Measurements from ENCODE around the gene ABCA12.
A peak's percentile ranks its signal among the peaks of the same experiment; 100 is the strongest.

ABCA12 gene

DNA sequence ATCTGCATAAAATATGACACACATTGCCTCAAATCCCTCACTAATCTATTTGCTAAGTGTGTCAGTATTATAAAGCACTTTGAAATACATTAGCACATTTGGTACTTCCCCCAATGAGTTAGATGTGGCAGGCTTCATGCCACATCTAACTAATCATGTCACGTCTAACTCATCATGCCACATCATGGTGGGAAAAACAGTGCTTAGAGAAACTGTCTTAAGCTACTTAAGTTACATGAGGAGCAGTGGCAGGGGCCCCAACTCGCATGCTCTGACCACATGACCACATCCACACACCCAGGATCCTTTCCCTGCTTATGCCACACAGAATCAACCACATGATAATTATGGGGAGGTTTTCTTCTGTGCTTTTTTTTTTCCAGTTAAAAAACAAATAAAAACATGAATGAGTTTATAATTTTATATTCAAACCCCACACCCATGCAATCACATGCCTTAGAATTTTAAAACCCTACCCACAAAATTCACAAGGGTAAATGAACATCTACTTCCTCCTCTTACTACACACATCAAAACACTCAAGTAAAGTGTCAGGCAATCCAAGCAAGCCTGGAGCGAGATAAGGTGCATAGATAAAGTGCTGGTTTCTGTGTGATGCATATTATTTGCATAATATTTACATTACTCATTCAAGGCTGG is 1.6 kb downstream of the ABCA12 start:
- DNase-seq (ENCODE audit: low read depth) = peak; percentile 26

DNA sequence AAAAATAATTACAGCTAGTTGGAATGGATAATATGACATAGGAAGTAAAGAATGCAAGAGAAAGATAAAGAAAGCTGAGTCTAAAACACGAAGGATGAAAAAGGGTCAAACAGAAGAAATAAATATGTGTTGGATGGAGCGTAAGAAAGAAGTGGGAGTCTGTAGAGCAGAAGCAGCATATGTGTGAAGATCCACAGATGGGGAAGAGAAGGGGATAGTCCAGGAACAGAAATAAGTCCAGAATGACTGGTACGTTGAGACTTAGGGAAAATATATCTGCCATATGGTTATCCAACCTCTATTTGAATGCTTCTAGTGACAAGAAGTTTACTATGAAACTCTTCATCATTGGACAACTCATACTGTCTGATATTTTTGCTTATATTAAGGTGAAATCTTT is 18.0 kb downstream of the ABCA12 start:
- no peak for DNase-seq (ENCODE audit: low read depth)

DNA sequence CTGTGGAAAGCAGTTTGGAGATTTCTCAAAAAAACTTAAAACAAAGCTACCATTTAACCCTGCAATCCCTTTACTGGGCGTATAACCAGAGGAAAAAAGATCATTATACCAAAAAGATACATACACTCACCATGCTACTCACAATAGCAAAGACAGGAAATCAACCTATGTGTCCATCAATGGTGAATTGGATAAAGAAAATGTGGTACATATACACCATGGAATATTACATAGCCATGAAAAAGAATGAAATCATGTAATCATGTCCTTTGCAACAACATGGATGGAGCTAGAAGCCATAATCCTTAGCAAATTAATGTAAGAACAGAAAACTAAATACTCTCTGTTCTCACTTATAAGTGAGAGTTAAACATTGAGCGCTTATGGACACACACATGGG is 18.6 kb downstream of the ABCA12 start:
- DNase-seq (ENCODE audit: low read depth) = no peak

DNA sequence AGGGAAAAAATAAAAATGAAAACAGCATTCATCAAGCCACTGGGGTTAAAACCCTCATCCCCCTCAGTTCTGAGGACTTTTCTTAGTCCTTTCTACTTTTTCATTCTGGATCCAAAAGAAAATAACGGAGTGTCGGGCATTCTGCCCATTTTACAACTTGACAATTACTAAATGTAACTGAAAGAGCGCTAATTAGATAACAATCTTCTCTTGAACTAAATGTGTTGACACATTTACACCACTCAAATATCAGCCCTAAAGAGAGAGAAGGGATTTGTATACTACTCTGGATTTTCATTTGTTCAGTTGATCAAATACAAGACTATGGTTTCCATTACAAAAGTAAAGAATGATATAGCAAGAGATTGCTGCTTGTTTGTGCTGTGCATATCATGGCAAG is 27.5 kb downstream of the ABCA12 start:
- no peak for DNase-seq (ENCODE audit: low read depth)

DNA sequence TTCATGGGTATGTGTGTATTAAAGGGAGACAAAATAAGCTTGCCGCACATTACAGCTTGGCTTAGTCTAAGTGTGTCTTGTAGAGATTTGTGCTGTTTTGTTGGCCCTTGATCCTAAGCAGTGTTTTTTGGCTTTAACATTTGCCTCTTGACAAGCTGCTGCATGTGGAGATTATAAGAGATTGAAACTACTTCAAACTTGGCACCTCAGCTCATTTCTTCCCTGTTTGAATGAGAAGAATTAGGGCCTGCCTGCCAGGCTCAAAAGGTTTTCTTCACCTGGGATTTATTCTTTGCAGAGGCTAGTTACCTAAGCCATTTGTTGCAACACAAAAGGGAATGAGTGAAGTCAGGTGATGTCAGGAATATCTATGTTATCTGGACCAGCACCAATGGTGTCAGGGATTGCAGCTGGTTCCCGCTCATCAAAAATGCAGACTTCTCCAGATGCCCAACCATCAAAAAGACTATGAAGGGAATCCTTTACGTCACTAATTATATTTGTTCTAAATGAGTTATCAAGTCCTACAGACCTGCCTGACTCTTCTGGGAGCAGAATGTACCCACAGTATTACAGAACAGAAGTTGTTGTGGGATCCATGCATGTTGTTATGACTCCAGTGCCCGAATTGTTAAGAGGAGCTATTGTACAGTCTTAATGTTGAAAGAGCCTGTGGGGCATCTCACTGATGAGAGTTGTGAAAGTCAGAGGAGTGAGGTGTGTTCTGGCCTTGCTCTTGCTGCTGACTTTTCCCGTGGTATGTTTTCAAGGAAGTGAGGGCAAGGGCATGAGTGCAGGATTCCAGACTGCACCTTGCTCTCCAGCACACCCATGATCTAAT is 31.0 kb downstream of the ABCA12 start:
- DNase-seq (ENCODE audit: low read depth) = no peak

DNA sequence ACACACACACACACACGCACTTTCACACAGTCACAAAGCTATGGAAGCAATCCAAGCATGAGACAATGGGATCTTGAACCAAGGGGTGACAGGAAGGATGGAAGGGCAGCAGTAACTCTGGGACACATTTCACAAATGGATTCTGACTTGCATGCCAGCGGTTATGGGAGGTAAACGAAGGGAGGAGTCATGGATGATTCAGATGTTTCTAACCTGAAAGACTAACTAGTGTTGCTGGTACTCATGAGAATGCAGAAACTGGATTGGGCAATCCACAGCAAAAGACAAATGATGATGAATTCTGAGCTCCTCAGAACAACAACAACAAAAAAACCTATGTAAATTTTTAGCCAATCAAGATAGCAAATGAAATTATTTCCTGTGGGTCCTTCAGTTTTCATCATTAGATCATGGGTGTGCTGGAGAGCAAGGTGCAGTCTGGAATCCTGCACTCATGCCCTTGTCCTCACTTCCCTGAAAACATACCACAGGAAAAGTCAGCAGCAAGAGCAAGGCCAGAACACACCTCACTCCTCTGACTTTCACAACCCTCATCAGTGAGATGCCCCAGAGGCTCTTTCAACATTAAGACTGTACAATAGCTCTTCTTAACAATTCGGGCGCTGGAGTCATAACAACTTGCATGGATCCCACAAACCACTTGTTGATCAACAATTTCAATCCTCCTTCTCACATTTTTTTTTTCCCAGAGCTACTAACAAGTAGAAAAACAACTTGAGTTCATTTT is 32.6 kb downstream of the ABCA12 start:
- peak; percentile 40 for DNase-seq (ENCODE audit: low read depth)

DNA sequence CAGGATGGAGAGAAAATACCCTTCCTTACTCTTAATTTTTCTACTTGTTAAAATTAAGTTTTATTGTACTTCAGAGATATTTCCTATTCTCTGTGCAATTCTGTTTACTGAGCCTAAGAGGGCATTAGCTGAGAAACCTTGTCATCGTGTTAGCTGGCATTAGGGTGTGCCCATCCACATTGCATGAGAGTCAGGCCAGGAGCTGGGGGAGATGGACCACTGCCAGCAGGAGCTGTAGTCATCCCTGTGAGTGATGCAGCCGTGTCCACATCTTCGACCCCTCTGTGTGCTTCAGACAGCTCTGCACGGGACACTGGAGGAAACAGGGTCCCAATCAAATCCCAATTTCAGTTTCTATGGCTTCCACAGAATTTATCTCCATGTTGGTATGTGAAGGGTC is 34.2 kb downstream of the ABCA12 start:
- no peak for DNase-seq (ENCODE audit: low read depth)

DNA sequence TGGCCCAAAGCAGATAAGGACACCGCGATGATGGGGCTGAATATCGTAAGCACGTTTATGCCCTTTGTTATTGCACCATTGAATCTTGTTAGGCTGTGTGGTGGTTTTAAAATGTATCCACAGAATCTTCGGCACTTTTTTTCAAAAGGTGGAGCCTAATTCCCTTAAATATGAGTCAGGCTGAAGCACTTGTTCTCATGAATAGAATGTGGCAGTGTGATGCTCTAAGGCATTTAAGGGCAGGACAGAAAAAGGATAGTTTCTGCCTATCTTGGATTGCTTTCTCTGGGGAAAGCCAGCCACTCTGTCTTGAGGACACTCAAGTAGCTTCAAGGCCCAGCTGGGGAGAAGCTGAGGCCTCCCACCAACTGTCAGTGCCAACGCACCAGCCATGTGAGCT is 39.6 kb downstream of the ABCA12 start:
- DNase-seq (ENCODE audit: low read depth) = no peak

DNA sequence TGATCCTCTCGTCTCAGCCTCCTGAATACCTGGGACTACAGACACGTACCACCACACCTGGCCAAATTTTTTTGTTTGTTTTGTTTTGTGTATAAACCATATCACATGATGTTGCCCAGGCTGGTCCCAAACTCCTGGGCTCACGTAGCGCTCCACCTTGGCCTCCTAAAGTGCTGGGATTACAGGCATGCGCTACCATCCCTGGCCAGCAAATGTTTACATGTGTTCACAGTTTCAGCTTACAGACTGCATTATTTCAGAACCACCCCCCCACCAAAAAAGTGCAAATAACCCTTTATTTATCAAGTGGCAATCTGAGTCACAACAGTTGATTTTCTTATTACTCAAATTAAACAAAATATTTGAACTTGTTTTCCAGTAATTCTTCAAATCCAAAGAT is 54.3 kb downstream of the ABCA12 start:
- no peak for DNase-seq (ENCODE audit: low read depth)

DNA sequence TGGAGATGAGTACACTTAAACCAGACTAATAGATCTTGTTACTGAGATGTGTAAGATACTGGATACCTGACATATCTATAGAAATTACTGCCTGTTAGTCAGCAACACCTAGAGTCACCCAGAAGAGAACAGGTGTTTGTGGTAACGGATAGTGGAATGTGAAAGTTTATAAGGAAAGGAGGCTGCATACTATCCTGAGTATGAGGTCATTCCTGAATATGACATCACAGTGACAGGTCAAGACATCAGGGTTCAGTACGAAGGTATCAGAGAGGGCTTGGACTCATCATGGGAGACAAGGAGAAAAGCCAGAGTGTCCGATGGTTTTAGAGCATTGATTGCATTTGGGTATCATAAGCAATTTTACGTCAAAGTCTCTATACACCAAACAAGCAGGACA is 55.3 kb downstream of the ABCA12 start:
- DNase-seq (ENCODE audit: low read depth) = no peak

DNA sequence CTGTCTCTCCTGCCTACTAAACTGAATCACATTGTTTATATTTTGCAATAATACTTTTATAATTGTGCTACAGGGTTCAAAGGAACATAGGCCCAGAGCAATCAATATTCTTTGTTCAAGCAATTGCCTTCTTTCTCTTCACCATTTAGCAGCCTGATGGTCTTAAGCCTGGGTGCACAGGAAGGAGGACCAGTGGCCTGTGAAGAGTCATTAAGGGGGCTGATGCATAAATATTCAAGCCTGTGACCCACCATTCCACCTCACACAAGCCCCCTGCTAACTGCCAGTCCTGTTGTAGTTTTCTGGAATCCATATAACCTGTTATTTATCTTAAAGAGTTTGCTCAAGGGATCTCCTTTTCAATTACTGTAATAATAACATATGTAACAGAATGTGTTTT is 56.0 kb downstream of the ABCA12 start:
- no peak for DNase-seq (ENCODE audit: low read depth)

DNA sequence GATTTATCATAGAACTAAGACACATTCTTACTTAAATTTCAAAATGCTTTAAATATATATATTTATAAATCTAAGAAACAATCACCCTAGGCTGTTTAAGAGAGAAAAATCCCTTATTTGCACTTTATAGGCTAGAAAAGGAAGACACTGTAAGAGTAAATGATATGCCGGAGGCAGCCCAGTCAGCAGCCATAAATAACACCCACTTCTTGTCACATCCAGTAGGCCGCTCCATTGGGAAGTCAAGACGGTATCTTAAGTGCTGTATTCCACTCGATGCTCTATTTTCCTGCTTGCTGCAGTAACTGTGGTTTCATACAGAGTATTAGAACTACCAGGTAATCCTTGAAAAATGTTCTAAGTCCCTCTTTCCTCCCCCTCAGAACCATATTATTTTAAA is 57.9 kb downstream of the ABCA12 start:
- DNase-seq (ENCODE audit: low read depth) = no peak

DNA sequence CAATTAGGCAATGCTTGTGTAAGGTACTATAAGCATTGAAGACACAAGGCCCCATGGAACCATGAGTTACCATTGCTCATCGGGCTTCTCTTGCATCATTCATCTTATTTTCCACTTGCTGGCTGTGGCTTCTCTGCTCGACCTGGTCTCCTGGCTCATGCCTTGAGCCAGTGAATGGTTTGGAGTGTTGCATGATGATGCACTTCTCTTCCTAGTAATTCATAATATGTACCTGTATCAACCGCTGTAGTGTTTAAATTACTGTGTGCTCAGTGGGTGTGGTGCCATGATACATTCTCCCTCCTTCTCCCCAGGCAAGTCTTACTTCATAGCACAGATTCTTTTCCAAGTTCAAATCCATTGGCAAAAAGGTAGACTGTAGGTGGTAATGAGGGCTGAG is 66.8 kb downstream of the ABCA12 start:
- DNase-seq (ENCODE audit: low read depth) = peak; percentile 3

DNA sequence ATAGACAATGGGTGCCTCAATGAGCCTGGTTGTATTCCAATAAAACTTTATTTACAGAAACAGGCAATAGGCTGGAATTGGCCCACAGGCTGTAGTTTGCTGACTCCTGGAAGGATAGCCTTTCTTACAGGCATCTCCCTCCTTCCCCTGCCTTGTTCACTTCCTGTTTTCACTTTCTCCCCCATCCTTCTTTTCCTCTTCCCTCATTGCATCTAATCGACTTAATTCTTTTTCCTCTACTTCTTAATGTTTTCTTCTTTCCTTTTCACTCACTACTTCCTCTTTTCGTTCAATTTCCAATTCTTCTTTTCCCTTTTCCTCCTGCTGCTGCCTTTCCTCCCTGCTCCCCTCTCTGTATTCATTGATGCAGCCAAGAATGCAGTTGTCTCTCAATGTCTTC is 70.0 kb downstream of the ABCA12 start:
- DNase-seq (ENCODE audit: low read depth) = no peak

DNA sequence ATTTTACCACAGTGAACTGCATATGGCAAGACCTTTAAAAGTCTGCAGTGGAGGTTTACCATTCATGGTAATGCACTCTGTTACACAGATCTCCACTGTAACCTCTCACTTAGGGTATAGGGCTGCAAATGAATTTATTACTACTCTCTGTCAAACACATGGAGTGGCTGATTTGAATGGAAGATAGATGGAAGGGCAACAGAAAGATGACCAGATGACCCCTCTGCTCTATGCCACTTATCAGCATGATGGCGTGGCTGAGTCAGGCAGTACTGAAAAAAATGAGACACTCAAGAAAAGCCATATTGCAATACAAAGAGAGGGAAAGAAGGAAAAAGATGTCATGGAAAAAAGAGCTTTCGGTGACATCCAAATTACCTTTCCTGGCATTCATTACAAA is 72.3 kb downstream of the ABCA12 start:
- DNase-seq (ENCODE audit: low read depth) = no peak

DNA sequence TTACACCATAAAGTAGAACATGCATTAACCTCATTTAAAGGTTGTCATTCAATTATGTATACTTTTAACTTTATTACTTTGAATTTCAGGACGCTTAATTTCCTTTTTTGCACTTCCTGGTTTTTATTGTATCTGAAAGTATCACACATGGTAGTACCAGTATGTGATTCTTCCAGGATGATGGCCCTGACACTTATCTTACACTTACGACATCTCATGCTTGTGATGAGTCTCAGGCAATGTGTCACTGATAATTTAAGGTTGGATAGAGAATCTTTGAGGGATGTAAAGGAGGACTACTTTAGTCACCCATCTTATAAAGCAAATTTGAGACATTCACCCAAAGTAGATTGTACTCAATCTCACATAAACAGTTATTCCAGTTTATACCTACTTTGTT is 74.9 kb downstream of the ABCA12 start:
- no peak for DNase-seq (ENCODE audit: low read depth)

DNA sequence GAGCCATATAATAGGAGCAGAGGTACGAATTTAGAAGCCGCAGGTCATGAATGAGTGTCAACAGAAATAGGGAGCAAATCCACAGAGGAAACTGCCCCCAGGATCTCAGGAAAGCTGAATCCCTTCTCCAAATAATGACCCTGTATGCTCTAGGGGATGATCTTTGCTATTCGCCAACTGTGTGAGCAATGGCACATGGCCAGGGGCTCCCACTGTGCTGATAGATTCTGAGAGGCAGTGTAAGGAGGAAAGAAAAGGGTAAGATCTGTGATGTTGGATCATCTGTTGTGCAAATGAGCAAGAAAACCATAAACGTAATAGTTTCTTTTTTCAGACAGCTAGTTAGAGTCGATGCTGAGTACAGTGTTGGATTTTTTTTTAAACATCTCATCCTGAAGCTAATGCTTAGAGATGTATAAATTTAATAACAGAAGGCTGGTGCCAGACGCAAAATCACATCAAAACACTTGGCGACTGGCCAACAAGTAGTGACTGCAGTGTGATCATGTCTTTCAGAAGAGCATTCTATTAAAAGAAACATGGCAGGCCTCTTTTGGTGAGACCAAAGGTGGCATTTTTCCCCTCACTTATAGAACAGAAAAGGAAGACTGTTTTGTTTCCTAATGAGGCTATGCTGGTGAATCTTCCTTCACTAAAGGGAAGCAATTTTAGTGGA is 77.4 kb downstream of the ABCA12 start:
- no peak for DNase-seq (ENCODE audit: low read depth)

DNA sequence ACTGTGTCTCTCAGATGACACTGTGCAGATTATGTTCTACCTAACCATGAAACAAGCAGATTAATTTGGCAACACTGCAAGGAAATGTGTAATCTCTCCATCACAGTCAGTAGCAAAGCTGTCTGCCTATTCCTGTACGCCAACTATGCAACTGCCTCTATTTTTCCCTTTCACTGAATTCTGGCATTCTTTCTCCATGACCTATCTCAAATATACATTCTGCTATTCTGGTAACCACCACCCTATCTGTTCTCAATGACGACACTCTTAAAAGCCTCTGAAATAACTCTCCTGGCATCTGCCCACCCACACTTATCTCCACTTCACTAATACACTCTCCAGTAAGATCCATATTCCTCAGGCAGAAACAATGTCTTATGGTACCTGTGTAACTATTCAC is 78.7 kb downstream of the ABCA12 start:
- DNase-seq (ENCODE audit: low read depth) = peak; percentile 30

DNA sequence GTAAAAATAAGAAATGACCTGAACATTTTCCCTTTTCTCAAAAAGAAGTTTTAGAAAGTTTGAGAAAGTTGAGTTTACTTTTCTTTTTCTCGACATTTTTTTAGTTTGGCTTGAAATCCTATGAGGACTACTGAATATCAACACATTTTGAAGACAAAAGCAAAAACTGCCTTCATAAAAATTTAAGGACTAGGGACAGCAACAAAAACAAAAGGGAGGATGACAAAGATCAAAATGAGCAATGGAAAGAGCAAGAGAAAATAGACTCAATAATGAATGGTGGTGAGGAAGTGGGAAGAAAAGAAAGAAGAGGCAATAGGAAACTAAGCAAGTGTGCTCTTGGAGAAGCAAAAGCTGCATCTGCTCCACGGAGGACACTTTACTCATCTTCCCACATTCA is 82.5 kb downstream of the ABCA12 start:
- DNase-seq (ENCODE audit: low read depth) = no peak

DNA sequence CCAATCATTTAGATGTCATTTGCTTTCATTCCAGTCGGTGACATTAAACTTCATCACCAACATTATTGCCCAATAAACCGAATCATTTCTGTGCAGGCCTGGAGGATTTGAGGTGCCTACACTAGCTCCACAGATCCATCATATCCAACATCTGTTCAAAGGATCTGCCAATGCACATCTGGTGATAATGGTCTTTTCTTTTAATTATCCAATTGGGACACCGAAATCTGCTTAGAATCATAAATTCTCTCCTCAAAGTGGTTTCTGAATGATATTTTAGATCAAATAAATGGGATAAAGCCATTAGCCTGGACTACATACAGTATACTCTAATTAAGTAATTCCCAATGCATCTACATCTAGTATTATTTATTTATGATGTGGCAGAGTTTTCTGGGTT is 85.6 kb downstream of the ABCA12 start:
- DNase-seq (ENCODE audit: low read depth) = no peak

DNA sequence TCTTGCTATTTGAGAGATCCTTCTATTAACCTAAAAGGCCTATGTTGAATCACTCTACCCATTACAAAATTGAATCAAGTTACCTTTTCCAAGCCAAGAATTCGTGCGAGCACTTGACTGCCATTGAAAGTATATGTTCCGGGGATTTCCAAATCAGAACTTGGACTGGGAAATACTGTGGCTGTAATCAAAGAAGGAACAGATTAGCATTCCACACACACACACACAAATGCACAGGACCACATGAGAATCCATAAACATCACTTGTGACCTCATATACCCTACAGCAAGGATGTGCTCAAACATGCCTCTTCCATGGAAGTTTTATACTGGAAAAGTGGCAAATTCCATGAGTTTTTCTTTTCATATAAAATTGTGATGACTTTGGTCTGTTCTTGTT is 86.0 kb downstream of the ABCA12 start:
- DNase-seq (ENCODE audit: low read depth) = no peak

DNA sequence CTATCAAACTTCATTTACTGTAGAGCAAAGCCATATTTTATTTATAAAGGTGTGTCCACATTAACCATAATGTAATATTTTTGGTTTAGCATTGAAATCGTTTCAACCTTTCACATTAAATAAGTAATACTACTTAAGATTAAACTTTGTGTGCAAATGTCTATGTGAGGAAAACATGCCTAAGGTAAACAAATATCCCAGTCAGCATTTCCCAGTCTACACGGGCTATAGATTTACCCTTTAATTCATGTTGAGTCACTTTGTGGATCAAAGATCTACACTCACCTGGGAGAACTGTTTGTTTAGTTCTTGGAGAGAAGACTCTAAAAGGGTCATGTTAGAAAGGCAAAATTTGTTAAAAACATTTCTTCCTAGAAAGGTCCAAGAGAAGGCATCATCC is 89.1 kb downstream of the ABCA12 start:
- no peak for DNase-seq (ENCODE audit: low read depth)

DNA sequence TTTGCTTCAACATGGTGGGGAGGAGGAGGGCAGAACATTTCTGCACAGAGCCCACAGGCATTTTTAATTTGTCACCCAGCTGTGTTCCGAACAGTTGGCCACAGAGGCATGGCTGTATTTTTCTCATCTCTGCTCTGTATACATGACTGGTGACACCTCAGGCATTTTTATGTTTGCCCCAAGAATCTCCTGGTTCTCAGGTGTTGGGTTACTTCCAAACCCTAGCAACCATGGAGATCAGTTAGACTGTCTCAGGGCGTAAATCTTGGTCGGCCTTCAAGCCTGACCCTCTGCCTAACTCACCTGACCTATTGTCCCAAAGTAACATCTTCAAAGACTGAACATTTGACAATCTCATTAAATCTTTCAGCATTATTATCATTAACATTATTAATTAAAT is 100.0 kb downstream of the ABCA12 start:
- DNase-seq (ENCODE audit: low read depth) = no peak

Data from HS-5 (cell line).